WTC11 (cell line): Measurements from ENCODE around the gene ZBTB16. TPM values are rescaled to one million over a fixed set of nuclear protein-coding genes. Genes with fewer than 3 reads are reported as not detected.

ENCODE experiments used
- ATAC-seq: fragments of 200-7000 bp; cut with Tn5 transposase; 2 replicates; pipeline ENCODE4 v1.10.0; 2021; ENCODE audit warnings: mild to moderate bottlenecking, moderate library complexity
- CTCF ChIA-PET: fragments of 300-600 bp; sonication (Branson Sonifier 250); formaldehyde crosslinking; loops from one replicate; lab custom pipeline; 2021; ENCODE audit warnings: antibody characterized with exemption; lab: Charles Lee
- POLR2A ChIA-PET: fragments of 350-600 bp; sonication (Branson Sonifier 250); formaldehyde crosslinking; loops from one replicate; lab custom pipeline; 2021; ENCODE audit warnings: antibody characterized with exemption; lab: Charles Lee
- DNase-seq: peaks from one replicate; pipeline ENCODE4 v3.0.0; 2021; ENCODE audit warnings: low spot score
- H3K27ac Mint-ChIP-seq: 2 replicates; pipeline ENCODE4 v1.8.0; 2021; ENCODE audit warnings: mixed read lengths
- H3K27me3 Mint-ChIP-seq: 2 replicates; pipeline ENCODE4 v1.8.0; 2021; ENCODE audit warnings: low read depth, mild to moderate bottlenecking, moderate library complexity, mixed read lengths
- H3K36me3 Mint-ChIP-seq: 2 replicates; pipeline ENCODE4 v1.8.0; 2021; ENCODE audit warnings: mixed read lengths
- H3K4me1 Mint-ChIP-seq: 2 replicates; pipeline ENCODE4 v1.8.0; 2022; ENCODE audit warnings: mixed read lengths
- H3K4me3 Mint-ChIP-seq: 2 replicates; pipeline ENCODE4 v1.8.0; 2021; ENCODE audit warnings: mild to moderate bottlenecking, moderate library complexity, mixed read lengths
- H3K9me3 Mint-ChIP-seq: 2 replicates; pipeline ENCODE4 v1.8.0; 2021; ENCODE audit warnings: mixed read lengths
- AR ChIP-seq: fragments of 250-450 bp; sonication (Bioruptor Pico); IDR thresholded peaks from 2 replicates; pipeline ENCODE4 v1.9.0; 2021; ENCODE audit warnings: mild to moderate bottlenecking
- ARID4B ChIP-seq: sonication (generic); formaldehyde crosslinking; IDR thresholded peaks from 2 replicates; pipeline ENCODE4 v1.8.0; 2023; ENCODE audit warnings: missing genetic modification reagents, mild to moderate bottlenecking, borderline replicate concordance
- CREB1 ChIP-seq: sonication (generic); formaldehyde crosslinking; IDR thresholded peaks from 2 replicates; pipeline ENCODE4 v1.8.0; 2023; ENCODE audit warnings: mild to moderate bottlenecking, missing genetic modification reagents
- CREM ChIP-seq: sonication (generic); formaldehyde crosslinking; IDR thresholded peaks from 2 replicates; pipeline ENCODE4 v1.8.1; 2022; ENCODE audit warnings: mild to moderate bottlenecking, missing genetic modification reagents, moderate library complexity
- CTCF ChIP-seq: fragments of 200-600 bp; IDR thresholded peaks from 2 replicates; pipeline ENCODE4 v1.8.0; 2022; ENCODE audit warnings: antibody characterized with exemption
- E2F5 ChIP-seq: sonication (generic); formaldehyde crosslinking; IDR thresholded peaks from 2 replicates; pipeline ENCODE4 v1.8.1; 2022; ENCODE audit warnings: mild to moderate bottlenecking, moderate library complexity, missing genetic modification reagents
- ELF4 ChIP-seq: sonication (generic); formaldehyde crosslinking; IDR thresholded peaks from 2 replicates; pipeline ENCODE4 v1.8.1; 2022; ENCODE audit warnings: low read depth, mild to moderate bottlenecking, moderate library complexity, missing genetic modification reagents
- ETV6 ChIP-seq: sonication (generic); formaldehyde crosslinking; IDR thresholded peaks from 2 replicates; pipeline ENCODE4 v1.8.1; 2022; ENCODE audit warnings: mild to moderate bottlenecking, missing genetic modification reagents
- FOXP1 ChIP-seq: sonication (generic); formaldehyde crosslinking; IDR thresholded peaks from 2 replicates; pipeline ENCODE4 v1.8.0; 2022; ENCODE audit warnings: missing genetic modification reagents, mild to moderate bottlenecking, moderate library complexity, borderline replicate concordance
- GTF2I ChIP-seq: fragments of 250-450 bp; sonication (Bioruptor Pico); conservative IDR thresholded peaks from 2 replicates; pipeline ENCODE4 v1.4.0; 2021; ENCODE audit warnings: mild to moderate bottlenecking
- HMGA2 ChIP-seq: fragments of 250-450 bp; sonication (Bioruptor Pico); IDR thresholded peaks from 2 replicates; pipeline ENCODE4 v1.4.0; 2021; ENCODE audit warnings: mild to moderate bottlenecking, moderate library complexity
- MLX ChIP-seq: sonication (generic); formaldehyde crosslinking; IDR thresholded peaks from 2 replicates; pipeline ENCODE4 v1.8.1; 2023; ENCODE audit warnings: mild to moderate bottlenecking, missing genetic modification reagents, moderate library complexity
- NR1H2 ChIP-seq: sonication (generic); formaldehyde crosslinking; IDR thresholded peaks from 2 replicates; pipeline ENCODE4 v1.9.0; 2021; ENCODE audit warnings: mild to moderate bottlenecking, moderate library complexity, missing genetic modification reagents
- OVOL2 ChIP-seq: fragments of 250-450 bp; sonication (Bioruptor Pico); IDR thresholded peaks from 2 replicates; pipeline ENCODE4 v1.9.0; 2021; ENCODE audit warnings: mild to moderate bottlenecking, borderline replicate concordance
- SMAD4 ChIP-seq: sonication (generic); formaldehyde crosslinking; IDR thresholded peaks from 2 replicates; pipeline ENCODE4 v1.8.0; 2022; ENCODE audit warnings: mild to moderate bottlenecking, missing genetic modification reagents
- TP53 ChIP-seq: sonication (generic); formaldehyde crosslinking; IDR thresholded peaks from 2 replicates; pipeline ENCODE4 v1.8.1; 2023; ENCODE audit warnings: mild to moderate bottlenecking, missing genetic modification reagents
- ZNF423 ChIP-seq: fragments of 250-450 bp; sonication (Bioruptor Pico); IDR thresholded peaks from 2 replicates; pipeline ENCODE4 v2.1.2; 2022; ENCODE audit warnings: mild to moderate bottlenecking, moderate library complexity
- ZNF425 ChIP-seq: fragments of 250-450 bp; sonication (Bioruptor Pico); conservative IDR thresholded peaks from 2 replicates; pipeline ENCODE4 v1.9.0; 2021; ENCODE audit warnings: mild to moderate bottlenecking
- total RNA-seq: library from RNA; stranded (reverse); gene quantifications from 3 replicates; pipeline ENCODE4 v1.2.3, GENCODE V29; 2021

ZBTB16 gene
- total RNA-seq, 1 experiment from 2014 or later, result 0.57 TPM

GRCh38 chr11:114289779-114290178 lies 230.3 kb downstream of the ZBTB16 start:
- no peak overlapping the region for H3K27ac Mint-ChIP-seq
- DNase-seq, result no peak
- no peak overlapping the region for H3K4me3 Mint-ChIP-seq
- POLR2A ChIA-PET, result no interaction called here
- CTCF ChIA-PET, result interaction anchor here (1.0 to 2.0 kb wide), 3 partner anchors 9 to 51 kb away, joined by 4 to 5 read pairs (median 5); no protein-coding TSS in a partner anchor
- H3K36me3 Mint-ChIP-seq, result no peaks in the 10 kb centered on the region
- H3K27me3 Mint-ChIP-seq, result no peaks in the 10 kb centered on the region
- peaks cover 4% of the 10 kb centered on the region for H3K9me3 Mint-ChIP-seq
- TF ChIP-seq E2F5 (CRISPR knock-in tag) (no peak), ZNF425 (CRISPR knock-in tag) (no peak), FOXP1 (CRISPR knock-in tag) (no peak), SMAD4 (no peak), CREM (CRISPR knock-in tag) (no peak)
- peaks cover 20% of the 10 kb centered on the region for H3K4me1 Mint-ChIP-seq
- peak; percentile 65 for ATAC-seq

GRCh38 chr11:114290503-114291235 lies 231.2 kb downstream of the ZBTB16 start:
- no peak overlapping the region for H3K27ac Mint-ChIP-seq
- ChIA-PET POLR2A (no interaction called here), CTCF (interaction anchor here (1.0 to 2.0 kb wide), 2 partner anchors 10 to 30 kb away, joined by 4 to 5 read pairs; no protein-coding TSS in a partner anchor)
- no peaks in the 10 kb centered on the region for H3K27me3 Mint-ChIP-seq
- peaks cover 17% of the 10 kb centered on the region for H3K4me1 Mint-ChIP-seq
- peaks cover 4% of the 10 kb centered on the region for H3K9me3 Mint-ChIP-seq
- no peaks in the 10 kb centered on the region for H3K36me3 Mint-ChIP-seq
- ATAC-seq (no peak), DNase-seq (no peak)
- H3K4me3 Mint-ChIP-seq, result no peak overlapping the region
- TF ChIP-seq GTF2I (CRISPR knock-in tag) (no peak), ELF4 (CRISPR knock-in tag) (no peak), OVOL2 (CRISPR knock-in tag) (no peak), NR1H2 (CRISPR knock-in tag) (no peak), CREB1 (CRISPR knock-in tag) (no peak), AR (no peak), HMGA2 (CRISPR knock-in tag) (no peak), FOXP1 (CRISPR knock-in tag) (no peak), ARID4B (CRISPR knock-in tag) (no peak), MLX (CRISPR knock-in tag) (no peak), ZNF423 (no peak), ETV6 (CRISPR knock-in tag) (no peak), TP53 (no peak), CTCF (no peak), CREM (CRISPR knock-in tag) (no peak)
